Measurements from ENCODE around the gene POPDC2. TPM values are rescaled to one million over a fixed set of nuclear protein-coding genes. Genes with fewer than 3 reads are reported as not detected.

The POPDC2 gene
- total RNA-seq, 1 experiment from 2014 or later = 0.15 TPM

DNA sequence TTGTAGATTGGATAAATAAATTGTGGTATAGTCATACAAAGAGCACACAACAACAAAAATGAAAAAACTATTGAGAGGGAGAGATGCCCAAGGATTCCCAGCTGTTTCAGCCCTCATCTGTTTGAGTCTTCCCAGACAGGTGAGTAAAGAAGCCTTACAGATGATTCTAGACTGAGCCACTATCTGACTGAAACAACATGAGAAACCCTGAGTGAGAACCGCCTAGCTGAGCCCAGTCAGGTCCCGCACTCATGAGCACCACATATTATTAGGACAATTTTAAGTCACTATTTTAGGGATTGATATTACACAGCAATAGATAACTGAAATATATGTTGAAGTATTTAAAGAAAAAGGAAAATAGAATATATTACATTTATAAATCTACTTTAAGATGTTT is 19.0 kb downstream of the POPDC2 start:
- H3K4me3 ChIP-seq (ENCODE audit: low read depth in 2 of 2, low read length in 2 of 2) = no peak overlapping the region
- H3K4me1 ChIP-seq (ENCODE audit: control insufficient read depth, insufficient read depth, low read length) = 0 out of 2 replicates have a peak, but pooled peaks cover 5% of the 10 kb centered on the region
- H3K9me3 ChIP-seq (ENCODE audit: control insufficient read depth, insufficient read depth, low read depth, low read length) = no peaks in the 10 kb centered on the region
- H3K27ac ChIP-seq (ENCODE audit: low read length) = no peak overlapping the region
- ATAC-seq = no peak
- no peak for DNase-seq (ENCODE audit: low read depth, low spot score)
- intact Hi-C loops (cut with micrococcal nuclease; ENCODE audit: unreplicated experiment) = no loop called here
- no peaks in the 10 kb centered on the region for H3K36me3 ChIP-seq (ENCODE audit: control insufficient read depth, insufficient read depth, low read length)
- in situ Hi-C loops (cut with HindIII; ENCODE audit: low pct_unique_long_range_greater_than_20kb, low sequenced_read_pairs) = no loop called here
- no TSS peak for BruUV-seq (replicated peaks)
- H3K27me3 ChIP-seq (ENCODE audit: control insufficient read depth, insufficient read depth, low read length) = no peaks in the 10 kb centered on the region
- CTCF ChIA-PET = no interaction called here
- POLR2A ChIA-PET = interaction anchor here (0.7 kb wide), 1 partner anchor 168 kb away, joined by 15 read pairs; no protein-coding TSS in a partner anchor
- TF ChIP-seq POLR2AphosphoS5 (IDR thresholded peaks at IDR 0.05; ENCODE audit: low read depth, low read length) = no peak

- no peak for DNase-seq (ENCODE audit: low read depth, low spot score)
- ChIA-PET CTCF (no interaction called here), POLR2A (no interaction called here)
- no TSS peak for BruUV-seq (replicated peaks)
- Histone ChIP-seq H3K27me3 (ENCODE audit: control insufficient read depth, insufficient read depth, low read length) (no peaks in the 10 kb centered on the region), H3K36me3 (ENCODE audit: control insufficient read depth, insufficient read depth, low read length) (no peaks in the 10 kb centered on the region), H3K4me3 (ENCODE audit: low read depth in 2 of 2, low read length in 2 of 2) (no peak overlapping the region), H3K9me3 (ENCODE audit: control insufficient read depth, insufficient read depth, low read depth, low read length) (no peaks in the 10 kb centered on the region), H3K4me1 (ENCODE audit: control insufficient read depth, insufficient read depth, low read length) (0 out of 2 replicates have a peak, but pooled peaks cover 5% of the 10 kb centered on the region), H3K27ac (ENCODE audit: low read length) (no peak overlapping the region)
- TF ChIP-seq REST (IDR thresholded peaks at IDR 0.05; ENCODE audit: insufficient read depth in 1 of 2, low read depth in 2 of 2, low read length in 1 of 2) = no peak
- no peak for TF ChIP-seq SIN3A (IDR thresholded peaks at IDR 0.05; ENCODE audit: borderline replicate concordance, insufficient read depth, low read depth, low read length)
- no peak for TF ChIP-seq POLR2AphosphoS5 (IDR thresholded peaks at IDR 0.05; ENCODE audit: low read depth, low read length)
- no peak for TF ChIP-seq CTCF (IDR thresholded peaks at IDR 0.05)
- TF ChIP-seq TCF7L2 (IDR thresholded peaks at IDR 0.05; ENCODE audit: low read depth, low read length) = no peak
- ATAC-seq = no peak
- intact Hi-C loops (cut with micrococcal nuclease; ENCODE audit: unreplicated experiment) = no loop called here
- in situ Hi-C loops (cut with HindIII; ENCODE audit: low pct_unique_long_range_greater_than_20kb, low sequenced_read_pairs) = no loop called here
Measured at GRCh38 chr3:119639494-119640350, 20.7 kb downstream of the POPDC2 start.

All from Panc1 (cell line).